HepG2 (cell line): ENCODE measurements around the gene NELL1. TPM values are rescaled to one million over a fixed set of nuclear protein-coding genes. Genes with fewer than 3 reads are reported as not detected.

ENCODE experiments used
- ATAC-seq: fragments of 200-7000 bp; cut with Tn5 transposase; 3 replicates; pipeline ENCODE4 v1.9.1; 2020; ENCODE audit warnings: mild to moderate bottlenecking, moderate library complexity
- BruUV-seq: library from RNA; stranded (reverse); fragments of 400-500 nt; replicated peaks from 2 replicates; lab custom pipeline; 2021; lab: Mats Ljungman, UMichigan
- CTCF ChIA-PET: fragments of 300-600 bp; formaldehyde crosslinking; extraction: SDS; loops from one replicate; lab custom pipeline; 2021; ENCODE audit warnings: low total read pairs, inconsistent platforms, low intra/inter-chr PET ratio; lab: Yijun Ruan, JAX
- POLR2A ChIA-PET: fragments of 350-600 bp; sonication (Branson Sonifier 250); formaldehyde crosslinking; loops from one replicate; lab custom pipeline; 2020; ENCODE audit warnings: antibody characterized with exemption, inconsistent platforms; lab: Yijun Ruan, JAX
- DNase-seq: peaks from one replicate; pipeline ENCODE4 v3.0.0-alpha.2; 2015; ENCODE audit warnings: low spot score
- FAIRE-seq: peaks from 3 replicates; lab custom pipeline; 2011; peaks lifted over from hg19 to GRCh38; lab: Jason Lieb, UNC
- H2AFZ ChIP-seq: one replicate; pipeline ENCODE4 v1.6.1; 2011; ENCODE audit warnings: low read length, inconsistent platforms
- H3K27ac ChIP-seq: fragments of 300-600 bp; 3 replicates; pipeline ENCODE4 v1.8.0; 2011; ENCODE audit warnings: mixed run types, mild to moderate bottlenecking, mixed read lengths, low read length, inconsistent platforms; ENCODE audit not compliant: insufficient read depth; ENCODE audit errors: extremely low read length
- H3K27me3 ChIP-seq, 2 experiments: fragments of 200-600 bp in 1 of 2; 2 replicates in 1 of 2; 3 replicates in 1 of 2; pipeline versions ENCODE4 v1.6.0 to v1.8.0; 2011; ENCODE audit warnings: low read length in 2 of 2, mild to moderate bottlenecking in 2 of 2, moderate library complexity in 2 of 2, inconsistent platforms in 1 of 2; ENCODE audit not compliant: insufficient read depth in 2 of 2, control insufficient read depth in 1 of 2
- H3K36me3 ChIP-seq, 2 experiments: fragments of 200-600 bp in 1 of 2; replicated peaks in 1 of 2; 2 replicates in 1 of 2; 3 replicates in 1 of 2; pipeline versions ENCODE4 v1.5.1 to v1.8.0; 2011; ENCODE audit warnings: low read length in 2 of 2, inconsistent platforms in 1 of 2; ENCODE audit not compliant: insufficient read depth in 2 of 2, control insufficient read depth in 1 of 2
- H3K4me1 ChIP-seq: 2 replicates; pipeline ENCODE4 v1.5.1; 2012; ENCODE audit warnings: low read length, inconsistent platforms; ENCODE audit not compliant: insufficient read depth
- H3K4me2 ChIP-seq: 2 replicates; pipeline ENCODE4 v1.6.0; 2011; ENCODE audit warnings: low read depth, low read length, inconsistent platforms
- H3K4me3 ChIP-seq, 3 experiments: fragments of 200-600 bp in 1 of 3; sonication (generic), shearing (Covaris generic) in 1 of 3; replicated peaks in 1 of 3; 2 replicates each; pipeline ENCODE4 v1.5.1; 2011 to 2016; ENCODE audit warnings: low read length in 3 of 3, inconsistent platforms in 2 of 3, low read depth in 2 of 3, mild to moderate bottlenecking in 2 of 3, control low read depth in 1 of 3, mixed read lengths in 1 of 3; ENCODE audit not compliant: insufficient read depth in 1 of 3
- H3K79me2 ChIP-seq: one replicate; pipeline ENCODE4 v1.6.1; 2011; ENCODE audit warnings: low read length, inconsistent platforms; ENCODE audit not compliant: insufficient read depth
- H3K9ac ChIP-seq: 2 replicates; pipeline ENCODE4 v1.6.0; 2011; ENCODE audit warnings: mild to moderate bottlenecking, low read depth, low read length, inconsistent platforms; ENCODE audit not compliant: insufficient read depth
- H3K9me3 ChIP-seq: 2 replicates; pipeline ENCODE4 v1.5.1; 2012; ENCODE audit warnings: mild to moderate bottlenecking, low read length
- H4K20me1 ChIP-seq: 2 replicates; pipeline ENCODE4 v1.6.0; 2011; ENCODE audit warnings: inconsistent platforms, mild to moderate bottlenecking, low read length, moderate library complexity; ENCODE audit not compliant: insufficient read depth
- CHD2 ChIP-seq: IDR thresholded peaks from 2 replicates; pipeline ENCODE4 v1.6.1; 2011; ENCODE audit warnings: low read depth, low read length, improper control_type of control experiment
- HNRNPLL ChIP-seq: fragments of 200-400 bp; formaldehyde crosslinking; IDR thresholded peaks from 2 replicates; pipeline ENCODE4 v1.6.1; 2017; ENCODE audit warnings: mild to moderate bottlenecking, low read depth, low read length; ENCODE audit not compliant: poor library complexity, severe bottlenecking
- HOXA3 ChIP-seq: sonication (generic); formaldehyde crosslinking; IDR thresholded peaks from 2 replicates; pipeline ENCODE4 v1.5.0; 2020; ENCODE audit warnings: missing genetic modification reagents
- MED8 ChIP-seq: sonication (generic); formaldehyde crosslinking; IDR thresholded peaks from 2 replicates; pipeline ENCODE4 v1.8.1; 2023; ENCODE audit warnings: mild to moderate bottlenecking, missing genetic modification reagents; ENCODE audit not compliant: insufficient replicate concordance
- RFX5 ChIP-seq: IDR thresholded peaks from 2 replicates; pipeline ENCODE4 v1.6.1; 2011; ENCODE audit warnings: low read depth, low read length, improper control_type of control experiment
- SALL2 ChIP-seq: sonication (generic); formaldehyde crosslinking; IDR thresholded peaks from 2 replicates; pipeline ENCODE4 v1.8.1; 2023; ENCODE audit warnings: mild to moderate bottlenecking, missing genetic modification reagents, inconsistent platforms
- TGIF2 ChIP-seq: IDR thresholded peaks from 2 replicates; pipeline ENCODE4 v1.6.1; 2016; ENCODE audit warnings: control low read depth, missing compliant biosample characterization
- ZBTB25 ChIP-seq: IDR thresholded peaks from 2 replicates; pipeline ENCODE4 v1.6.1; 2018; ENCODE audit warnings: missing genetic modification reagents
- ZNF331 ChIP-seq: sonication (generic); formaldehyde crosslinking; IDR thresholded peaks from 2 replicates; pipeline ENCODE4 v1.4.0; 2020; ENCODE audit warnings: missing genetic modification reagents
- ZNF44 ChIP-seq: sonication (generic); formaldehyde crosslinking; IDR thresholded peaks from 2 replicates; pipeline ENCODE4 v1.5.1; 2020; ENCODE audit warnings: mild to moderate bottlenecking, missing genetic modification reagents
- WGBS: methylation state at CpG from one replicate; pipeline ENCODE4 v1.1.6; 2017; ENCODE audit warnings: low lambda C conversion rate; 5-methylcytosine and 5-hydroxymethylcytosine counted together
- in situ Hi-C: cut with HindIII; loops from 2 replicates; pipeline ENCODE4 v1.10.0; 2017; ENCODE audit warnings: low pct_unique_long_range_greater_than_20kb; ENCODE audit not compliant: extremely low pct_ligation_motif_present
- intact Hi-C: fragments of 100-400 bp; cut with micrococcal nuclease; formaldehyde crosslinking; loops from one replicate; pipeline ENCODE4 v1.10.0; 2022; ENCODE audit not compliant: unreplicated experiment
- polyA plus RNA-seq, 8 experiments: library from polyadenylated mRNA; depleted of rRNA in 3 of 8; stranded (reverse) in 7 of 8; unstranded in 1 of 8; fragments of >200 nt; fragmentation: Illumina TruSeq in 4 of 8; extraction: Trizol in 4 of 8; gene quantifications; 2 replicates each; pipeline versions ENCODE4 v1.2.1 to v1.2.3, GENCODE V29; 2011 to 2016; ENCODE audit warnings: low read depth in 4 of 8, missing spikeins in 1 of 8, mixed read lengths in 1 of 8; ENCODE audit not compliant: insufficient read depth in 1 of 8
- total RNA-seq, 5 experiments: library from RNA; depleted of rRNA; stranded (reverse); fragments of >200 nt; fragmentation: Illumina TruSeq; extraction: Trizol; gene quantifications; 2 replicates each; pipeline ENCODE4 v1.2.3, GENCODE V29; 2016; ENCODE audit warnings: low read depth in 1 of 5
- TF ChIP-seq, protein P1 (sequence below): sonication (generic); formaldehyde crosslinking; IDR thresholded peaks from 2 replicates; pipeline ENCODE4 v1.4.0; 2020; ENCODE audit warnings: mild to moderate bottlenecking, missing genetic modification reagents
- TF ChIP-seq, protein P2 (sequence below): sonication (generic); formaldehyde crosslinking; IDR thresholded peaks from 2 replicates; pipeline ENCODE4 v1.5.1; 2020; ENCODE audit warnings: mild to moderate bottlenecking, missing genetic modification reagents, borderline replicate concordance

Gene NELL1
- total and polyA plus RNA-seq, 2 of the 13 experiments (the other 11 are each of a cell fraction or from before 2014, with no cell fraction given) = not detected

DNA sequence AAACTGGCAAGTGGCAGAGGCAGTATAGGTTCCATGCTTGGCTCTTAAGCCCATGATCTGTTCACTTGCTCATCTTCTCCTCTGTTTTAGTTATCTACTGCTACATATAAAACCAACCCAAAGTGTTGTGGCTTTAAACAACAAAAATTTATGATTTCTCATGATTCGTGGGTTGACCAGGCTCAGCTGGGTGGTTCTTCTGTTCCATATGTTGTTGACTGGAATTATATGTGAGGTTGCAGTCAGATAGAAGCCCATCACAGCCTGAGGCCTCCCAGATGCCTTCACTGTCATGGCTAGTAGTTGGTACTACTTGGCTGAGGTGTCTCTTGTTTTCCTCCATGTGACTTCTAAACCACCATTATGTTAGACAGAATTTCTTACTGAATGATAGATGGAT, 632.6 kb downstream of the NELL1 start:
- no peaks in the 10 kb centered on the region for H3K79me2 ChIP-seq
- POLR2A ChIA-PET = no interaction called here
- H3K27ac ChIP-seq = no peak overlapping the region
- CTCF ChIA-PET = no interaction called here
- no peaks in the 10 kb centered on the region for H4K20me1 ChIP-seq
- no peak overlapping the region for H3K9ac ChIP-seq
- no peak overlapping the region for H3K4me3 ChIP-seq
- no peaks in the 10 kb centered on the region for H3K36me3 ChIP-seq
- H3K27me3 ChIP-seq = no peaks in the 10 kb centered on the region
- ATAC-seq (no peak), FAIRE-seq (no peak), DNase-seq (no peak)
- H2AFZ ChIP-seq = no peak overlapping the region
- 0 out of 2 replicates have a peak, but pooled peaks cover 9% of the 10 kb centered on the region for H3K9me3 ChIP-seq
- no TSS peak for BruUV-seq
- intact Hi-C loops = no loop called here
- WGBS = 8% methylated on average over 1 of the region's 1 CpG
- TF ChIP-seq ZBTB25 (CRISPR knock-in tag) (no peak), ZNF331 (CRISPR knock-in tag) (peak; percentile 80)
- H3K4me1 ChIP-seq = no peaks in the 10 kb centered on the region
- H3K4me2 ChIP-seq = no peak overlapping the region
- in situ Hi-C loops = no loop called here

DNA sequence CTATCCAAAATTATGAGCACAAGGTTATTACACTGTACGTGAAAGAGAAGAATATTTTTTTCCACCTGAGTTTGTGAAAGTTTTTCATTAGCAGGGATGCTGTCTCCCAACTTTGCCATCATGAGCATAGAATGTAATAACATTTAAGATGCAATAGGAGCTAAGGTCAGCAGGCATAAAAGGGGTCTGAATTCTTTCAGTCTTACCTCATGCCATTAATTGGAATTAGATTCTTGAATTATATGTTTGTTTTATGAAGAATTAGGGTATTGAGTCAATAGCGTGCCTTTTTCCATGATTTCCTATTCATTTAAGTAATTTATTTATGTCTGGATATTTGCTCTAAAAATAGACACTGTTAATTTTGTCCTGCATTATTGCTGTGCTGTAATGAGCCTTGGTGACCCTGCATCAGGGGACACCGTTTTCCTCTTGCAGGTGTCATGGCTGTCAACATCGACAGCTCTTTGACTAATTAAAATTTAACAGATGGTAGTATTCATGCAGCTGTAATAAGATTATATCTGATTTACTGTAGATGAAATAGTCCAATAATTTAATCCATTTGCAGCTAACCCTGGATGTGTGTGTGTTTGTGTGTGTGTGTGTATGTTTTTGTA, 637.5 kb downstream of the NELL1 start:
- H3K9me3 ChIP-seq = 0 out of 2 replicates have a peak, but pooled peaks cover 7% of the 10 kb centered on the region
- no TSS peak for BruUV-seq
- H3K4me1 ChIP-seq = no peaks in the 10 kb centered on the region
- intact Hi-C loops = no loop called here
- WGBS = under 1% methylated on average over 4 of the region's 4 CpGs
- POLR2A ChIA-PET = no interaction called here
- no peaks in the 10 kb centered on the region for H3K36me3 ChIP-seq
- H3K27ac ChIP-seq = no peak overlapping the region
- no peak overlapping the region for H3K4me2 ChIP-seq
- H2AFZ ChIP-seq = no peak overlapping the region
- no peak overlapping the region for H3K4me3 ChIP-seq
- H4K20me1 ChIP-seq = no peaks in the 10 kb centered on the region
- H3K9ac ChIP-seq = no peak overlapping the region
- no peak for ATAC-seq
- no peak for TF ChIP-seq MED8 (CRISPR knock-in tag)
- no peak for TF ChIP-seq SALL2 (CRISPR knock-in tag)
- no peak for TF ChIP-seq HNRNPLL
- TF ChIP-seq, protein P1, sequence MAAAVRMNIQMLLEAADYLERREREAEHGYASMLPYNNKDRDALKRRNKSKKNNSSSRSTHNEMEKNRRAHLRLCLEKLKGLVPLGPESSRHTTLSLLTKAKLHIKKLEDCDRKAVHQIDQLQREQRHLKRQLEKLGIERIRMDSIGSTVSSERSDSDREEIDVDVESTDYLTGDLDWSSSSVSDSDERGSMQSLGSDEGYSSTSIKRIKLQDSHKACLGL (CRISPR knock-in tag) = no peak
- TF ChIP-seq CHD2 = no peak
- TF ChIP-seq, protein P2, sequence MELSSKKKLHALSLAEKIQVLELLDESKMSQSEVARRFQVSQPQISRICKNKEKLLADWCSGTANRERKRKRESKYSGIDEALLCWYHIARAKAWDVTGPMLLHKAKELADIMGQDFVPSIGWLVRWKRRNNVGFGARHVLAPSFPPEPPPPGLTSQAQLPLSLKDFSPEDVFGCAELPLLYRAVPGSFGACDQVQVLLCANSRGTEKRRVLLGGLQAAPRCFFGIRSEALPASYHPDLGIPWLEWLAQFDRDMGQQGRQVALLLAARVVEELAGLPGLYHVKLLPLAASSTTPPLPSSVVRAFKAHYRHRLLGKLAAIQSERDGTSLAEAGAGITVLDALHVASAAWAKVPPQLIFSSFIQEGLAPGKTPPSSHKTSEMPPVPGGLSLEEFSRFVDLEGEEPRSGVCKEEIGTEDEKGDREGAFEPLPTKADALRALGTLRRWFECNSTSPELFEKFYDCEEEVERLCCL (CRISPR knock-in tag) = no peak
- TF ChIP-seq ZNF44 = no peak
- TF ChIP-seq TGIF2 (CRISPR knock-in tag) = no peak
- TF ChIP-seq RFX5 = no peak
- no peak for TF ChIP-seq HOXA3 (CRISPR knock-in tag)
- TF ChIP-seq, all 625 proteins: peak for 0
- in situ Hi-C loops = no loop called here
- FAIRE-seq (no peak), DNase-seq (no peak)
- H3K79me2 ChIP-seq = no peaks in the 10 kb centered on the region
- CTCF ChIA-PET = no interaction called here
- no peaks in the 10 kb centered on the region; a peak in 1 of 5 replicates for H3K27me3 ChIP-seq
